SW 1271 (cell line): Measurements from ENCODE around the gene C16orf95.
"Not testable (repeated sequence)": the region's sequence is repeated elsewhere in the genome, so short reads cannot be mapped to it uniquely, and the experiment has no call there.

Experiments used
- DNase-seq, 2 experiments: peaks; one replicate each; lab custom pipeline; 2025; lab: John Stamatoyannopoulos, UW

The C16orf95 gene

GRCh38 chr16:87346517-87347060 is 29.4 kb upstream of the C16orf95 start:
- no peak for DNase-seq

- no peak for DNase-seq
Measured at GRCh38 chr16:87345726-87346424, 28.7 kb upstream of the C16orf95 start.

- no peak for DNase-seq
Measured at GRCh38 chr16:87344931-87345631, 27.9 kb upstream of the C16orf95 start.

- no peak for DNase-seq
Measured at GRCh38 chr16:87344165-87344930, 27.2 kb upstream of the C16orf95 start.

- DNase-seq, result no peak
Measured at GRCh38 chr16:87343753-87344050, 26.5 kb upstream of the C16orf95 start.

- DNase-seq, result no peak
Measured at GRCh38 chr16:87342978-87343752, 26.0 kb upstream of the C16orf95 start.

- DNase-seq, result no peak
Measured at GRCh38 chr16:87342504-87342903, 25.3 kb upstream of the C16orf95 start.

- DNase-seq, result no peak
Measured at GRCh38 chr16:87340198-87340597, 23.0 kb upstream of the C16orf95 start.

GRCh38 chr16:87339724-87340105 is 22.5 kb upstream of the C16orf95 start:
- not testable (repeated sequence) for DNase-seq

GRCh38 chr16:87339086-87339723 is 22.0 kb upstream of the C16orf95 start:
- no peak for DNase-seq

GRCh38 chr16:87338155-87338765 is 21.1 kb upstream of the C16orf95 start:
- DNase-seq, result no peak

- DNase-seq, result no peak
Measured at GRCh38 chr16:87337262-87337771, 20.1 kb upstream of the C16orf95 start.

- DNase-seq, result no peak
Measured at GRCh38 chr16:87336434-87337240, 19.4 kb upstream of the C16orf95 start.

- DNase-seq, result no peak
Measured at GRCh38 chr16:87335625-87336433, 18.6 kb upstream of the C16orf95 start.

GRCh38 chr16:87334651-87335624 is 17.7 kb upstream of the C16orf95 start:
- no peak for DNase-seq

GRCh38 chr16:87333581-87334331 is 16.6 kb upstream of the C16orf95 start:
- DNase-seq, result no peak

GRCh38 chr16:87333101-87333500 is 15.9 kb upstream of the C16orf95 start:
- DNase-seq, result no peak
